ENCODE data around the gene LPO. TPM values are rescaled to one million over a fixed set of nuclear protein-coding genes. Genes with fewer than 3 reads are reported as not detected.

LPO gene
- total RNA-seq, result not detected
- not detected for polyA plus RNA-seq (2013, experiment 1 of 2)
- polyA plus RNA-seq (2013, experiment 2 of 2), result not detected
- long read RNA-seq, experiment 1, result 0 reads
- long read RNA-seq, experiment 2, result 0 reads
- long read RNA-seq, experiment 3, result 0 reads
- long read RNA-seq, experiment 4, partial matches to known transcripts, result 0 of 1 reads
- long read RNA-seq, experiment 4, other reads (novel, unspliced or antisense), result 1 of 1 reads

GRCh38 chr17:58238147-58238634 lies at the start of gene LPO:
Gene LPO (plus strand): TSS chr17:58238584. CDS start chr17:58242980, 4,396 bp downstream.
- no peak within 1 kb of the TSS for H3K9ac ChIP-seq (ENCODE audit: extremely low read depth, low read length, poor library complexity, severe bottlenecking)
- no peaks in the 10 kb centered on the region for H3K4me1 Mint-ChIP-seq
- no peak within 1 kb of the TSS for H3K27ac ChIP-seq (ENCODE audit: low read depth, low read length)
- H3K27ac Mint-ChIP-seq, result no peak within 1 kb of the TSS
- WGBS, 2 experiments (ENCODE audit: insufficient coverage in 1 of 2, insufficient read length in 1 of 2), result 80 to 93% methylated on average over 3 to 5 of the region's 5 CpGs
- no peaks in the 10 kb centered on the region for H3K9me3 Mint-ChIP-seq
- peaks cover 91% of the 10 kb centered on the region for H3K27me3 ChIP-seq (ENCODE audit: control insufficient read depth, insufficient read depth, low read length, poor library complexity, severe bottlenecking)
- peaks cover 93% of the 10 kb centered on the region for H3K27me3 Mint-ChIP-seq (ENCODE audit: insufficient read depth)
- peak; percentile 37 for DNase-seq
- TF ChIP-seq, protein P1, sequence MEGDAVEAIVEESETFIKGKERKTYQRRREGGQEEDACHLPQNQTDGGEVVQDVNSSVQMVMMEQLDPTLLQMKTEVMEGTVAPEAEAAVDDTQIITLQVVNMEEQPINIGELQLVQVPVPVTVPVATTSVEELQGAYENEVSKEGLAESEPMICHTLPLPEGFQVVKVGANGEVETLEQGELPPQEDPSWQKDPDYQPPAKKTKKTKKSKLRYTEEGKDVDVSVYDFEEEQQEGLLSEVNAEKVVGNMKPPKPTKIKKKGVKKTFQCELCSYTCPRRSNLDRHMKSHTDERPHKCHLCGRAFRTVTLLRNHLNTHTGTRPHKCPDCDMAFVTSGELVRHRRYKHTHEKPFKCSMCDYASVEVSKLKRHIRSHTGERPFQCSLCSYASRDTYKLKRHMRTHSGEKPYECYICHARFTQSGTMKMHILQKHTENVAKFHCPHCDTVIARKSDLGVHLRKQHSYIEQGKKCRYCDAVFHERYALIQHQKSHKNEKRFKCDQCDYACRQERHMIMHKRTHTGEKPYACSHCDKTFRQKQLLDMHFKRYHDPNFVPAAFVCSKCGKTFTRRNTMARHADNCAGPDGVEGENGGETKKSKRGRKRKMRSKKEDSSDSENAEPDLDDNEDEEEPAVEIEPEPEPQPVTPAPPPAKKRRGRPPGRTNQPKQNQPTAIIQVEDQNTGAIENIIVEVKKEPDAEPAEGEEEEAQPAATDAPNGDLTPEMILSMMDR (conservative IDR thresholded peaks at IDR 0.05), result no peak
- H3K9me3 ChIP-seq (ENCODE audit: control insufficient read depth, low read length), result no peaks in the 10 kb centered on the region
- no peaks in the 10 kb centered on the region for H3K36me3 ChIP-seq (ENCODE audit: control insufficient read depth, insufficient read depth, low read length)
- H3K4me3 Mint-ChIP-seq, result no peak within 1 kb of the TSS
- no peaks in the 10 kb centered on the region for H3K36me3 Mint-ChIP-seq (ENCODE audit: low read depth)
- no peak within 1 kb of the TSS for H3K4me3 ChIP-seq (ENCODE audit: low read length)
- H3K4me1 ChIP-seq (ENCODE audit: control insufficient read depth, insufficient read depth, low read length), result no peaks in the 10 kb centered on the region

DNA sequence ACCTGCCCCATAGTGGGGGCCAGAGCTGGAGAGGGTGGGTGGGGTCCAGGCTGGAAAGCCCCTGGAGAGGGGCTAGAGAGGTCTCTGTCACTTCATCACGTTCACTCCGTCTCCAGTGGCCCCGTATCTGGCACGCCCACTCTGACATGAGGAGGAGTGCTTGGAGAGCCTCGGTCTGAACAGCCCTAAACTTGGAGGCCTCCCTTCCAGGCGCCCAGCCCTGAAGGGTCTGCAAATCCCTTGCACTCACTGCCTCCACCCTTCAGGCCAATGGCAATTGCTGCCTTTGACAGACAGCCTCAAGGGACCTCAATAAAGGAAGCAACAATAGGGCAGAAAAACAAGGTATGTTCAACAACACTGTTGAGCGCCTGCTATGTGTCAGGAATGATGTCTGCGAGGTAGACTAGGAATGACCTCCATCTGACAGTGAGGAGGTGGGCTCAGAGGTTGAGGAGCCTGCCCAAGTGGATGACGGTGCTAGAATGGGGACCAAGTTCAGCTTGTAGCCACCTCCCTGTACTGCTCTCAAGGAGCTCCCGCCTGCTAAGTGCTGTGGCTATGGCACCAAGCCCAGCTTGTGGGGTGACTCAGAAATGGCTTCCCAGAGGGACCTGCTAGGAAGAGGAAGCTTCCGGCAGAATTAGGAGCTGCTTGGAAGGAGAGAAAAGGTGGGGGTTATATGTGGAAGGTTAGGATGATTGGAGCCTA lies 48.8 kb upstream of the LPO start:
- Histone ChIP-seq H3K9ac (ENCODE audit: extremely low read depth, low read length, poor library complexity, severe bottlenecking) (no peak overlapping the region), H3K9me3 (ENCODE audit: control insufficient read depth, low read length) (no peaks in the 10 kb centered on the region), H3K4me1 (ENCODE audit: control insufficient read depth, insufficient read depth, low read length) (no peaks in the 10 kb centered on the region), H3K4me3 (ENCODE audit: low read length) (no peak overlapping the region), H3K36me3 (ENCODE audit: control insufficient read depth, insufficient read depth, low read length) (no peaks in the 10 kb centered on the region), H3K27ac (ENCODE audit: low read depth, low read length) (no peak overlapping the region), H3K27me3 (ENCODE audit: control insufficient read depth, insufficient read depth, low read length, poor library complexity, severe bottlenecking) (peaks cover 4% of the 10 kb centered on the region)
- H3K9me3 Mint-ChIP-seq, result no peaks in the 10 kb centered on the region
- WGBS, 2 experiments (ENCODE audit: insufficient coverage in 1 of 2, insufficient read length in 1 of 2), result 87 to 93% methylated on average over 8 to 11 of the region's 11 CpGs
- no peak overlapping the region for H3K27ac Mint-ChIP-seq
- peaks cover 7% of the 10 kb centered on the region for H3K4me1 Mint-ChIP-seq
- no peaks in the 10 kb centered on the region for H3K36me3 Mint-ChIP-seq (ENCODE audit: low read depth)
- H3K27me3 Mint-ChIP-seq (ENCODE audit: insufficient read depth), result peaks cover 9% of the 10 kb centered on the region
- TF ChIP-seq, protein P1 (conservative IDR thresholded peaks at IDR 0.05), result no peak
- H3K4me3 Mint-ChIP-seq, result no peak overlapping the region
- no peak for DNase-seq

DNA sequence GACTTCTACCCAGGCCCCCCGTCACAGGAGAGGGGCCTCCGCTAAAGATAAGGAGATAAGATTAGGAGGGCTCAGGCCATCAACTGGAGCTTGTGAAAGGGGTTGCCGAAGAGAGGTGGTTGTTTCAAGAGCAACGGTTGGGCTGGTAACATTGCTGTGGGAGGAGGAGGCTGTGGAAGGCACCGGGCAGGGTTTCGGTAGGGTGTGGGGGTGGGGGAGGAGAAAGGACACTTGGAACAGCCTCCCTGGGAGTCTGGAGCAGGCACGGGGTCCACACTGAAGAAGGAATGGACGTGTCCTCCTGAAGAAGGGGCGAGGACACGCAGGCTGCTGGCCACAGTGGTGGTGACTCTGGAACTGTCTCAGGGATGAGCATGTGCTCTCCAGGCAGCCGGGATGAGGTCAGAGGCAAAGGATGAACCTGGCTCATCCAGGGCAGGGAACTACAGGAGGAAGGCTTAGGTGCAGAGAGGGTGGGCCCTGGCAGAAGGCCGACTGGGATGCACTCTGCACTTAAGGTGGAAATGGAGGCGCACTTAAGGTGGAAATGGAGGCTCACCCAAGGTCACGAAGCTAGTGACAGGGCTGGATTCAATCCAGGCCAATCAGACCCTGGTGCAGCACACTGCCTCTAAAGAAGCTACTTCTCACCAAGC lies 47.0 kb upstream of the LPO start:
- no peaks in the 10 kb centered on the region for H3K9me3 Mint-ChIP-seq

More for the DNA sequence above, 47.0 kb upstream of the LPO start:
- TF ChIP-seq, protein P1 (conservative IDR thresholded peaks at IDR 0.05), result no peak
- H3K9me3 ChIP-seq (ENCODE audit: control insufficient read depth, low read length), result no peaks in the 10 kb centered on the region
- peak overlapping the region; percentile 16 for H3K4me3 Mint-ChIP-seq
- peaks cover 4% of the 10 kb centered on the region for H3K27me3 ChIP-seq (ENCODE audit: control insufficient read depth, insufficient read depth, low read length, poor library complexity, severe bottlenecking)
- 73 to 78% methylated on average over 11 to 14 of the region's 14 CpGs for WGBS, 2 experiments (ENCODE audit: insufficient coverage in 1 of 2, insufficient read length in 1 of 2)
- H3K36me3 ChIP-seq (ENCODE audit: control insufficient read depth, insufficient read depth, low read length), result no peaks in the 10 kb centered on the region
- H3K4me1 Mint-ChIP-seq, result peaks cover 7% of the 10 kb centered on the region
- DNase-seq, result no peak
- H3K36me3 Mint-ChIP-seq (ENCODE audit: low read depth), result no peaks in the 10 kb centered on the region
- no peak overlapping the region for H3K27ac ChIP-seq (ENCODE audit: low read depth, low read length)
- H3K4me1 ChIP-seq (ENCODE audit: control insufficient read depth, insufficient read depth, low read length), result no peaks in the 10 kb centered on the region
- H3K27ac Mint-ChIP-seq, result no peak overlapping the region
- H3K9ac ChIP-seq (ENCODE audit: extremely low read depth, low read length, poor library complexity, severe bottlenecking), result no peak overlapping the region
- peaks cover 14% of the 10 kb centered on the region for H3K27me3 Mint-ChIP-seq (ENCODE audit: insufficient read depth)
- no peak overlapping the region for H3K4me3 ChIP-seq (ENCODE audit: low read length)

Measured in endodermal cell (in vitro differentiated cells).